HEK293 (cell line): ENCODE measurements around the gene F11.

ENCODE experiments used
- CTCF ChIP-seq: fragments of 450-650 bp; formaldehyde crosslinking; IDR thresholded peaks from 2 replicates; pipeline ENCODE4 v1.5.1; 2016; ENCODE audit warnings: missing biosample characterization, missing genetic modification characterization
- PBX3 ChIP-seq: sonication (generic); formaldehyde crosslinking; IDR thresholded peaks from 2 replicates; pipeline ENCODE4 v1.8.1; 2022; ENCODE audit warnings: mild to moderate bottlenecking, moderate library complexity, missing genetic modification reagents
- PRDM10 ChIP-seq: fragments of 450-650 bp; formaldehyde crosslinking; IDR thresholded peaks from 2 replicates; pipeline ENCODE4 v1.5.1; 2016; ENCODE audit warnings: missing biosample characterization, missing genetic modification characterization
- ZBTB48 ChIP-seq: fragments of 450-650 bp; formaldehyde crosslinking; IDR thresholded peaks from 2 replicates; pipeline ENCODE4 v1.5.1; 2016; ENCODE audit warnings: missing biosample characterization, missing genetic modification characterization
- ZNF202 ChIP-seq: fragments of 450-650 bp; formaldehyde crosslinking; IDR thresholded peaks from 2 replicates; pipeline ENCODE4 v1.5.1; 2016; ENCODE audit warnings: missing biosample characterization, missing genetic modification characterization, borderline replicate concordance
- ZNF223 ChIP-seq: fragments of 450-650 bp; formaldehyde crosslinking; IDR thresholded peaks from 2 replicates; pipeline ENCODE4 v1.5.1; 2016; ENCODE audit warnings: missing biosample characterization, missing genetic modification characterization
- ZNF704 ChIP-seq: fragments of 450-650 bp; formaldehyde crosslinking; IDR thresholded peaks from 2 replicates; pipeline ENCODE4 v1.5.1; 2016; ENCODE audit warnings: missing biosample characterization, missing genetic modification characterization

GRCh38 chr4:186255122-186255521 is 10.9 kb upstream of the F11 start:
- TF ChIP-seq CTCF (no peak), ZNF202 (tag by site-specific recombination) (no peak), ZBTB48 (no peak), ZNF704 (tag by site-specific recombination) (no peak), PRDM10 (tag by site-specific recombination) (no peak), ZNF223 (tag by site-specific recombination) (no peak), PBX3 (CRISPR knock-in tag) (no peak)
